ENCODE measurements around the gene CYB561D1.

DNA sequence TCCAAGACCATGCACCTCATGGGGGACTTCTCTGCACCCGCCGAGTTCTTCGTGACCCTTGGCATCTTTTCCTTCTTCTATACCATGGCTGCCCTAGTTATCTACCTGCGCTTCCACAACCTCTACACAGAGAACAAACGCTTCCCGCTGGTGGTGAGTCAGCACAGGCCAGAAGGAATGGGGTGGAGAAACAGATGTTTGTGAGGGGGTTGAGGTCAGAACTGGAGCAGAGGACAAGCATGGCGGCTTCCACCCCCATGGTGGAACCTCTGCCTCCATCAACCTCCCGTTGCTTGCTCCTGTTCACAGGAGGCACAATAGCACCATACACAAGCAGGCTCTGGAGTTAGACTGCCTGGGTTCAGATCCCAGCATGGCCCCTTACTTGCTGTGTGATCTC, 17.1 kb upstream of the CYB561D1 start:
- TF ChIP-seq CTCF (IDR thresholded peaks at IDR 0.05) (no peak), POLR2AphosphoS5 (IDR thresholded peaks at IDR 0.05) (no peak)

All from breast epithelium (tissue), 3 donors.